ENCODE data around the gene ZNF618. TPM values are rescaled to one million over a fixed set of nuclear protein-coding genes. Genes with fewer than 3 reads are reported as not detected.
A peak's percentile ranks its signal among the peaks of the same experiment; 100 is the strongest.
"Not testable (repeated sequence)": the region's sequence is repeated elsewhere in the genome, so short reads cannot be mapped to it uniquely, and the experiment has no call there.

The ZNF618 gene
- total RNA-seq, 1 donor from 2014 or later, result 3.8 TPM

GRCh38 chr9:113984639-113985380, 108.7 kb downstream of the ZNF618 start:
- no peak for DNase-seq (ENCODE audit: low read depth)

GRCh38 chr9:113985968-113986585, 110.0 kb downstream of the ZNF618 start:
- DNase-seq (ENCODE audit: low read depth), result peak; percentile 65

GRCh38 chr9:113986931-113987330, 110.8 kb downstream of the ZNF618 start:
- DNase-seq (ENCODE audit: low read depth), result no peak

GRCh38 chr9:113987526-113987925, 111.4 kb downstream of the ZNF618 start:
- no peak for DNase-seq (ENCODE audit: low read depth)

- DNase-seq (ENCODE audit: low read depth), result no peak
Observed at GRCh38 chr9:113988385-113989016, 112.4 kb downstream of the ZNF618 start.

- DNase-seq (ENCODE audit: low read depth), result peak; percentile 94
Observed at GRCh38 chr9:113989017-113989713, 113.1 kb downstream of the ZNF618 start.

GRCh38 chr9:113989714-113990569, 113.8 kb downstream of the ZNF618 start:
- DNase-seq (ENCODE audit: low read depth), result no peak

- DNase-seq (ENCODE audit: low read depth), result no peak
Observed at GRCh38 chr9:113990570-113990907, 114.4 kb downstream of the ZNF618 start.

GRCh38 chr9:113990975-113991471, 114.9 kb downstream of the ZNF618 start:
- peak; percentile 53 for DNase-seq (ENCODE audit: low read depth)

- no peak for DNase-seq (ENCODE audit: low read depth)
Observed at GRCh38 chr9:113991714-113992113, 115.6 kb downstream of the ZNF618 start.

- DNase-seq (ENCODE audit: low read depth), result peak; percentile 75
Observed at GRCh38 chr9:113992276-113992951, 116.3 kb downstream of the ZNF618 start.

GRCh38 chr9:113992994-113993393, 116.9 kb downstream of the ZNF618 start:
- no peak for DNase-seq (ENCODE audit: low read depth)

- DNase-seq (ENCODE audit: low read depth), result no peak
Observed at GRCh38 chr9:113993838-113994540, 117.9 kb downstream of the ZNF618 start.

GRCh38 chr9:113995401-113995800, 119.3 kb downstream of the ZNF618 start:
- DNase-seq (ENCODE audit: low read depth), result no peak

- DNase-seq (ENCODE audit: low read depth), result no peak
Observed at GRCh38 chr9:113995963-113996362, 119.9 kb downstream of the ZNF618 start.

GRCh38 chr9:113996531-113997001, 120.5 kb downstream of the ZNF618 start:
- no peak for DNase-seq (ENCODE audit: low read depth)

GRCh38 chr9:113997064-113997463, 121.0 kb downstream of the ZNF618 start:
- DNase-seq (ENCODE audit: low read depth), result not testable (repeated sequence)

GRCh38 chr9:113997610-113998009, 121.5 kb downstream of the ZNF618 start:
- DNase-seq (ENCODE audit: low read depth), result no peak

GRCh38 chr9:113998114-113998513, 122.0 kb downstream of the ZNF618 start:
- no peak for DNase-seq (ENCODE audit: low read depth)

Data from myocyte (in vitro differentiated cells).